ENCODE results near the gene PSEN1.

PSEN1 gene

DNA sequence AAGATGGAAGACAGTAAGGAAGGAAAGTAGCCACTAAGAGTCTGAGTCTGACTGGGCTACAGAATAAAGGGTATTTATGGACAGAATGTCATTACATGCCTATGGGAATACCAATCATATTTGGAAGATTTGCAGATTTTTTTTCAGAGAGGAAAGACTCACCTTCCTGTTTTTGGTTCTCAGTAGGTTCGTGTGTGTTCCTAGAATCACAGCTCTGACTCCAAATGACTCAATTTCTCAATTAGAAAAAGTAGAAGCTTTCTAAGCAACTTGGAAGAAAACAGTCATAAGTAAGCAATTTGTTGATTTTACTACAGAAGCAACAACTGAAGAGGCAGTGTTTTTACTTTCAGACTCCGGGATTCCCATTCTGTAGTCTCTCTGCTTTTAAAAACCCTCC is 85.6 kb downstream of the PSEN1 start:
- no peak for DNase-seq

GRCh38 chr14:73223049-73223448 is 86.7 kb downstream of the PSEN1 start:
- DNase-seq: no peak

DNA sequence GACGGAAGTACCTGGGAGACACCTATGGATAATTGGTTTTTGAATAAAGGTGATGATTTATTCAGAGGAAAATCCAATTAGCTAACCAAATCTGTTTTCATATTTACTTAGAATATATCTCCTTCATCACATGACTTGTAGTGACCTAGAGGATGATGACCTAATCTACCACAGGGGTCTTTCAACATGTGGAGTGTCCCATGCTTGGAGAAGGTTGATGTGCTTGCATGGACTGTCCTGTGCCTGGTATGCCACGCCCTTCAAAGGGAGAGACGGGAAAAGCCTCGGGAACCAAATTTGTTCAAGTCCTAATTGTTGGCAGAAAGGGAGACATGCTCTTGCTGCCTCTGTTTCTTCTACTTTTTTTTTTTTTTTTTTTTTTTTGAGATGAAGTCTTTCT is 89.2 kb downstream of the PSEN1 start:
- DNase-seq: no peak

- DNase-seq: peak; percentile 86
These were observed 91.8 kb downstream of the PSEN1 start for GRCh38 chr14:73227812-73228781.

DNA sequence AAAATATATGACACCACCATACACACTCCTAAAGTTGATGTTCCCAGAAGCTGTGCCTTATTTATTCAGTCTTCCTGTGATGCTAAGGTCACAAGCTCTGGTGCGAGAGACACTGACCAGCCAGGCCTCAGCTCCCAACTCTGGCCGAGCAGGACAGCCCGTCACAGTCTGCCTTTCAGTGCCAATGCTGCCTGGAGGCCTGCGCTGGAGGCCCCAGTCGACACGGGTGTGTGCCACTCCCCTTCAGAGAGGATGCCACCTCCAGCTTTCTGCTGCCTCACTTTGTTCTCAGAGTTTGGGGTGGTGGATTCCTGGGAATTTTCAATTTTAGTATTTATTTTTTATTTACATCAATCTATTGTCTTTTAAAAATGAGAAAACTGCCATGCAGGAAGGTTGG is 93.7 kb downstream of the PSEN1 start:
- DNase-seq: no peak

- peak; percentile 57 for DNase-seq
These were observed 95.9 kb downstream of the PSEN1 start for GRCh38 chr14:73231981-73232851.

DNA sequence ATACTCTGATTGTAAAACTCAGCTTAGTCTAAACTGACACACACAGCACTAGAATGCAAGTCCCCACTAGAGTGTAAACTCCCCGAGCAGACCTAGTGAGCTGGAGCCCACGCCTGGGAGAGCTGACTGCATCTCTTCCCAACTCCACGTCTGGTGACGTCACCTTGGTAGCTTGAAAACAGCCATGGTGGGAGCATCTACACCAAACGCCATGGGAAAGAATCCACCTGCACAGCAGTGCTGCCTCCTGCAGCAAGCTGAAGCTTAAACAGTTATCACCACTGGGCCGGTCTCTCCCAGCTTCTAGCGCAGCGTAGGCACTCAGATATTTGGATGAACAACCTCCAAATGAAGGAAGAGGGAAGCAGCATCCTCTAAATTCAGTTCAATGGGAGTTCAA is 96.7 kb downstream of the PSEN1 start:
- DNase-seq: no peak

DNA sequence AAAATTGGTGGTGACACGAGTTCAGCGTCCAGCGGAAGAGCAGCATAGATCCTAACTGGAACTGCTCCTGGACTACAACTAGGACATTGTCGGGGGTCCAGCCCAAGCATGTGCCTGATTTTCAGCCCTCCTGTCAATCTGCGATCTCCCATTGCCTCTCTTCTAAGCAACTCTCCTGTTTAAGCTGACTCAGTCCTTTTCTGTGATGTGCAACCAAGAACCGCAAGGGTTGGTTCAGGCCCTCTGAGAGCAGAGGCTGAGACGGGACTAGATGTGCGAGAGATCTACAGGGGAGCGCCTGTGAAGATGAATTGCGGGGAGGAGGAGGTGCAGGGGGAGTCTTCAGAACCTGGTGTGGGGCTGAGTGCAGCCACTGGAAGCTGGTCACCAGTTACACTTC is 97.3 kb downstream of the PSEN1 start:
- DNase-seq: no peak

DNA sequence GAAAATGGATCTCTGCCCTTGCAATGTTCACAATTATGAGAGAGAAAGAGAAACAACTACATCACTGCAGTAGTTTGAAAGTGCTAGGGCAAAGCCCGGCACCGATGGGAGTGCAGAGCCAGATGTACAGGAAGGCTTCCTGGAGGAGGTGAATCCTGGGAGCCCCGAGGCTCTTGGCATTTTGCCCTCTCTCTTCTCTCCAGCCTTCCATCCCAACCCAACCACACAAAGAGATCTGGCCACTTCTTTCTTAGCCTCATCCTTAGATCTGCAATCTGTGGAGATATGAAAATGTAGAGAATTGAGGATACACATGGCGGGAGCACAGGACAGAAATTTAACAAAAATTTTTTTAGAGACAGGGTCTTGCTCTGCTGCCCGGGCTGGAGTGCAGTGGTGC is 97.7 kb downstream of the PSEN1 start:
- no peak for DNase-seq

- DNase-seq: peak; percentile 9
These were observed 98.5 kb downstream of the PSEN1 start for GRCh38 chr14:73234586-73235394.

- DNase-seq: peak; percentile 77
These were observed 99.3 kb downstream of the PSEN1 start for GRCh38 chr14:73235531-73236155.

DNA sequence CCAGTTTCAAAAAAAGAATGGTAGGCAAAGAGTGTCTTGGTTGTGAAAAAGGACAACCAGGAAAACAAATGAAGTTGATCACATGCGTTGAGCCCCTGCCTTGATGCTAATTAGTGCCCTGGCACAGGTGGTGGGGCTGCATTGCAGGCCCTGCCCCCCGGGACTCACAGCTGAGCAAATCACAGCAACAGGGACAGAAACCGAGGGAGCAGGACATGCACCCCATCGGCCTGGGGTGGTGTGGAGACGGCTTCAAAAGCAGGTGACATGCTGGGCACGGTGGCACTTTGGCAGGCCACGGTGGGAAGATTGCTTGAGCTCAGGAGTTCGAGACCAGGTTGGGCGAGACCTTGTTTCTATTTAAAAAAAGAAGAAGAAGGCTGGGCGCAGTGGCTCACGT is 99.8 kb downstream of the PSEN1 start:
- DNase-seq: no peak

GRCh38 chr14:73236752-73237218 is 100.5 kb downstream of the PSEN1 start:
- no peak for DNase-seq

GRCh38 chr14:73237219-73237785 is 101.0 kb downstream of the PSEN1 start, which contains the start of gene PAPLN:
Gene PAPLN, plus strand, starts transcription at chr14:73237506. Its CDS starts 2,273 bp downstream, at chr14:73239779.
- DNase-seq: peak; percentile 63

- peak; percentile 33 for DNase-seq
These were observed 101.6 kb downstream of the PSEN1 start for GRCh38 chr14:73237786-73238423.

GRCh38 chr14:73238424-73238852 is 102.1 kb downstream of the PSEN1 start:
- peak; percentile 22 for DNase-seq

- DNase-seq: no peak
These were observed 102.6 kb downstream of the PSEN1 start for GRCh38 chr14:73238941-73239340.

DNA sequence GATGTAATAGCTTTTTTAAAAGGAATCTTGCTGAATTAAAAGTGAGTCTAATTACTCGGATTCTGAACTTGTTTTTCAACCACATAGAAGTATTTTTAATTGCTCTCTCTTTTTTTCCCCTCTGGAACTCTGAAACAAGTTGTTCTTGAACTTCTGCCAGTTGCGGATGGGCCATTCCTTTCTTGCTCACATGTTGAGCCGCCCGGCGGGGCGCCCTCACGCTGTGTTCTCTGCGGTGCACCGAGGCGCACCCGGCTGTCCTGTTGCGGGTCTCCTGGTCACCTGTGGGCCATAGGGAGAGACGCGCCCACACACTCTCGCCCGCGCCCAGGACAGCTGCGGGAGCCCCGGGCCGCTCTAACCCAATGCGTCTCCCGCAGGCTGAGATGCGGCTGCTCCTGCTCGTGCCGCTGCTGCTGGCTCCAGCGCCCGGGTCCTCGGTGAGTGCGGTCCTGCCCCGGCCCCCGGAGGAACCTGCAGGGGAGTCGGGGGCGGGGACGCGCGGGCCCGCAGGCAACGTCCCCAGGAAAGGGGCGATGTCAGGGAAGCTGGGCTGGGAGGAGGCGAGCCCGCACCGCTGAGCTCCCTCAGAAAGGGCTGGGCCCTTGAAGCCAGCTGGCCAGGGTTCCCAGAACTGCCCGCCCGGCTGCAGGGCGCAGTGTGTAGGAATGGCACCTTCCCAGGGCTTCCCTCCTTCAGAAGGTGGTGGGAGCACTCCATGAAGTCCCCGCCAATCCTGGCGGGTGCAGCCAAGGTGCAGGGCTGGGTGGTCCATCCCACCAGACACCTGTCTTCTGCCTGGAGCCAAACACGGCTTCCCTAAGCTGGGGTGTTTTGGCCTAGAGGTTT is 103.3 kb downstream of the PSEN1 start:
- DNase-seq: no peak

- DNase-seq: peak; percentile 61
These were observed 104.6 kb downstream of the PSEN1 start for GRCh38 chr14:73240816-73241480.
